Testis (tissue), 3 donors: ENCODE results near the gene EDC3. TPM values are rescaled to one million over a fixed set of nuclear protein-coding genes. Genes with fewer than 3 reads are reported as not detected.

Experiments
- DNase-seq: peaks from one replicate; pipeline ENCODE4 v3.0.0-alpha.2; 2019
- H3K27ac ChIP-seq, 2 donors: fragments of 200-600 bp; sonication (generic); one replicate each; pipeline ENCODE4 v1.5.1; 2019
- H3K27me3 ChIP-seq: fragments of 200-600 bp; sonication (generic); one replicate; pipeline ENCODE4 v1.5.1; 2019
- H3K36me3 ChIP-seq: fragments of 200-600 bp; sonication (generic); one replicate; pipeline ENCODE4 v1.5.1; 2017; ENCODE audit warnings: low read depth; ENCODE audit errors: missing control alignments
- H3K4me1 ChIP-seq: fragments of 200-600 bp; sonication (generic); one replicate; pipeline ENCODE4 v1.5.1; 2019
- H3K4me3 ChIP-seq, 2 donors: fragments of 200-600 bp; sonication (generic); one replicate each; pipeline ENCODE4 v1.5.1; 2017 to 2019
- H3K9me3 ChIP-seq: fragments of 200-600 bp; sonication (generic); one replicate; pipeline ENCODE4 v1.5.1; 2017
- CTCF ChIP-seq, 3 experiments: fragments of 450-650 bp in 2 of 3; fragments of 200-600 bp in 1 of 3; sonication (generic) in 1 of 3; IDR thresholded peaks; one replicate each; pipeline ENCODE4 v1.5.1; 2016 to 2019; ENCODE audit warnings: antibody characterized with exemption in 3 of 3, mild to moderate bottlenecking in 2 of 3, moderate library complexity in 1 of 3
- POLR2A ChIP-seq: fragments of 450-650 bp; IDR thresholded peaks from one replicate; pipeline ENCODE4 v1.6.1; 2017; ENCODE audit warnings: antibody characterized with exemption, mild to moderate bottlenecking, moderate library complexity
- WGBS, 2 donors: methylation state at CpG; one replicate each; pipeline ENCODE4 v1.1.5; 2018; 5-methylcytosine and 5-hydroxymethylcytosine counted together
- intact Hi-C: fragments of 100-400 bp; cut with DNase I; formaldehyde crosslinking; loops from one replicate; pipeline ENCODE4 v1.15.1; 2023; ENCODE audit warnings: low total_unique reads
- polyA plus RNA-seq: library from polyadenylated mRNA; stranded (reverse); fragments of 350-450 nt; fragmentation: Illumina TruSeq; extraction: RNeasy Lipid Tissue Mini Kit (QIAGEN cat#74804); gene quantifications from one replicate; pipeline ENCODE4 v1.2.3, GENCODE V29; 2014; ENCODE audit warnings: low read depth, low replicate concordance; ENCODE audit not compliant: insufficient read depth
- total RNA-seq, 2 donors: library from RNA; depleted of rRNA; stranded (reverse); fragments of >200 nt; gene quantifications; one replicate each; pipeline ENCODE4 v1.2.3, GENCODE V29; 2016

The EDC3 gene
- total and polyA plus RNA-seq, 3 donors from 2014 or later = 53.8 to 96.0 (median 56.5) TPM

- H3K4me3 ChIP-seq = no peak overlapping the region
- no peak overlapping the region for H3K27ac ChIP-seq
- no peaks in the 10 kb centered on the region for H3K27me3 ChIP-seq
- no peak for DNase-seq
- H3K4me1 ChIP-seq = peaks cover 14% of the 10 kb centered on the region
- TF ChIP-seq CTCF (IDR thresholded peaks at IDR 0.05) = no peak
- no peaks in the 10 kb centered on the region for H3K9me3 ChIP-seq
- intact Hi-C loops = loop anchor here (10.0 kb wide), 1 partner anchor 151 kb away; no protein-coding TSS in a partner anchor
- WGBS, 2 donors = 20 to 72% methylated on average over 1 of the region's 1 CpG
- no peaks in the 10 kb centered on the region for H3K36me3 ChIP-seq
These were observed 90.1 kb downstream of the EDC3 start for GRCh38 chr15:74605795-74606150.

GRCh38 chr15:74604983-74605794 lies 90.6 kb downstream of the EDC3 start:
- Histone ChIP-seq H3K4me3 (no peak overlapping the region), H3K27me3 (no peaks in the 10 kb centered on the region), H3K4me1 (peaks cover 8% of the 10 kb centered on the region), H3K9me3 (no peaks in the 10 kb centered on the region), H3K36me3 (no peaks in the 10 kb centered on the region), H3K27ac (no peak overlapping the region)
- intact Hi-C loops = loop anchor here (10.0 kb wide), 1 partner anchor 150 kb away; no protein-coding TSS in a partner anchor
- no peak for TF ChIP-seq POLR2A
- no peak for TF ChIP-seq CTCF (IDR thresholded peaks at IDR 0.05)
- DNase-seq = no peak
- 63 to 80% methylated on average over 7 to 12 of the region's 12 CpGs for WGBS, 2 donors

- TF ChIP-seq POLR2A = no peak
- WGBS, 2 donors = 87 to 89% methylated on average over 9 to 11 of the region's 11 CpGs
- no peak for DNase-seq
- H3K36me3 ChIP-seq = no peaks in the 10 kb centered on the region
- H3K4me1 ChIP-seq = peaks cover 13% of the 10 kb centered on the region
- no peaks in the 10 kb centered on the region for H3K27me3 ChIP-seq
- intact Hi-C loops = loop anchor here (10.0 kb wide), 1 partner anchor 149 kb away; no protein-coding TSS in a partner anchor
- H3K9me3 ChIP-seq = no peaks in the 10 kb centered on the region
- no peak overlapping the region for H3K27ac ChIP-seq
- H3K4me3 ChIP-seq = no peak overlapping the region
These were observed 91.8 kb downstream of the EDC3 start for GRCh38 chr15:74603789-74604705.

GRCh38 chr15:74603026-74603788 lies 92.6 kb downstream of the EDC3 start:
- H3K27ac ChIP-seq = no peak overlapping the region
- WGBS, 2 donors = 91 to 95% methylated on average over 13 of the region's 13 CpGs
- H3K36me3 ChIP-seq = no peaks in the 10 kb centered on the region
- no peak overlapping the region for H3K4me3 ChIP-seq
- TF ChIP-seq POLR2A (no peak), CTCF (IDR thresholded peaks at IDR 0.05) (no peak)
- no peaks in the 10 kb centered on the region for H3K27me3 ChIP-seq
- no peak for DNase-seq
- intact Hi-C loops = loop anchor here (10.0 kb wide), 1 partner anchor 148 kb away; no protein-coding TSS in a partner anchor
- H3K9me3 ChIP-seq = no peaks in the 10 kb centered on the region
- peaks cover 16% of the 10 kb centered on the region for H3K4me1 ChIP-seq
